ENCODE results near the gene PRUNE2.

Gene PRUNE2

GRCh38 chr9:76617497-76618175 is 288.3 kb downstream of the PRUNE2 start:
- DNase-seq (ENCODE audit: low spot score) (no peak), ATAC-seq (ENCODE audit: low read depth) (no peak)
- no peak for TF ChIP-seq CTCF (IDR thresholded peaks at IDR 0.05; ENCODE audit: poor library complexity, severe bottlenecking)
- Histone ChIP-seq H3K9me3 (ENCODE audit: severe bottlenecking) (no peaks in the 10 kb centered on the region), H3K4me3 (ENCODE audit: severe bottlenecking) (no peak overlapping the region), H3K27me3 (ENCODE audit: insufficient read depth, poor library complexity, severe bottlenecking) (no peaks in the 10 kb centered on the region), H3K4me1 (ENCODE audit: insufficient read depth, poor library complexity, severe bottlenecking) (no peaks in the 10 kb centered on the region), H3K27ac (ENCODE audit: poor library complexity, severe bottlenecking) (no peak overlapping the region), H3K36me3 (ENCODE audit: low read depth) (no peaks in the 10 kb centered on the region)

- TF ChIP-seq CTCF (IDR thresholded peaks at IDR 0.05; ENCODE audit: poor library complexity, severe bottlenecking): no peak
- H3K27me3 ChIP-seq (ENCODE audit: insufficient read depth, poor library complexity, severe bottlenecking): no peaks in the 10 kb centered on the region
- no peaks in the 10 kb centered on the region for H3K4me1 ChIP-seq (ENCODE audit: insufficient read depth, poor library complexity, severe bottlenecking)
- H3K36me3 ChIP-seq (ENCODE audit: low read depth): no peaks in the 10 kb centered on the region
- no peak overlapping the region for H3K4me3 ChIP-seq (ENCODE audit: severe bottlenecking)
- ATAC-seq (ENCODE audit: low read depth) (no peak), DNase-seq (ENCODE audit: low spot score) (no peak)
- H3K27ac ChIP-seq (ENCODE audit: poor library complexity, severe bottlenecking): no peak overlapping the region
- no peaks in the 10 kb centered on the region for H3K9me3 ChIP-seq (ENCODE audit: severe bottlenecking)
Measured at GRCh38 chr9:76616780-76617179, 289.1 kb downstream of the PRUNE2 start.

GRCh38 chr9:76615177-76615603 is 290.7 kb downstream of the PRUNE2 start:
- H3K27me3 ChIP-seq (ENCODE audit: insufficient read depth, poor library complexity, severe bottlenecking): no peaks in the 10 kb centered on the region
- no peak for TF ChIP-seq CTCF (IDR thresholded peaks at IDR 0.05; ENCODE audit: poor library complexity, severe bottlenecking)
- no peak overlapping the region for H3K4me3 ChIP-seq (ENCODE audit: severe bottlenecking)
- DNase-seq (ENCODE audit: low spot score) (no peak), ATAC-seq (ENCODE audit: low read depth) (no peak)
- H3K9me3 ChIP-seq (ENCODE audit: severe bottlenecking): no peaks in the 10 kb centered on the region
- no peaks in the 10 kb centered on the region for H3K36me3 ChIP-seq (ENCODE audit: low read depth)
- H3K27ac ChIP-seq (ENCODE audit: poor library complexity, severe bottlenecking): no peak overlapping the region
- H3K4me1 ChIP-seq (ENCODE audit: insufficient read depth, poor library complexity, severe bottlenecking): no peaks in the 10 kb centered on the region

- no peaks in the 10 kb centered on the region for H3K27me3 ChIP-seq (ENCODE audit: insufficient read depth, poor library complexity, severe bottlenecking)
- no peaks in the 10 kb centered on the region for H3K9me3 ChIP-seq (ENCODE audit: severe bottlenecking)
- H3K4me1 ChIP-seq (ENCODE audit: insufficient read depth, poor library complexity, severe bottlenecking): no peaks in the 10 kb centered on the region
- ATAC-seq (ENCODE audit: low read depth) (no peak), DNase-seq (ENCODE audit: low spot score) (no peak)
- no peaks in the 10 kb centered on the region for H3K36me3 ChIP-seq (ENCODE audit: low read depth)
- no peak overlapping the region for H3K4me3 ChIP-seq (ENCODE audit: severe bottlenecking)
- no peak for TF ChIP-seq CTCF (IDR thresholded peaks at IDR 0.05; ENCODE audit: poor library complexity, severe bottlenecking)
- H3K27ac ChIP-seq (ENCODE audit: poor library complexity, severe bottlenecking): no peak overlapping the region
Measured at GRCh38 chr9:76613974-76614373, 291.9 kb downstream of the PRUNE2 start.

- H3K27me3 ChIP-seq (ENCODE audit: insufficient read depth, poor library complexity, severe bottlenecking): no peaks in the 10 kb centered on the region
- no peak for TF ChIP-seq CTCF (IDR thresholded peaks at IDR 0.05; ENCODE audit: poor library complexity, severe bottlenecking)
- no peak for ATAC-seq (ENCODE audit: low read depth)
- H3K4me1 ChIP-seq (ENCODE audit: insufficient read depth, poor library complexity, severe bottlenecking): no peaks in the 10 kb centered on the region
- no peak for DNase-seq (ENCODE audit: low spot score)
- H3K36me3 ChIP-seq (ENCODE audit: low read depth): no peaks in the 10 kb centered on the region
- no peak overlapping the region for H3K4me3 ChIP-seq (ENCODE audit: severe bottlenecking)
- no peak overlapping the region for H3K27ac ChIP-seq (ENCODE audit: poor library complexity, severe bottlenecking)
- no peaks in the 10 kb centered on the region for H3K9me3 ChIP-seq (ENCODE audit: severe bottlenecking)
Measured at GRCh38 chr9:76613150-76613781, 292.6 kb downstream of the PRUNE2 start.

Measured in RWPE2 (cell line).